GM19372 (cell line): ENCODE data around the gene SLC2A11.

Source experiments
- ATAC-seq: cut with Tn5 transposase; IDR thresholded peaks from one replicate; pipeline ENCODE4 v1.9.1; 2021; ENCODE audit warnings: mild to moderate bottlenecking, low read depth, moderate library complexity; ENCODE audit not compliant: unreplicated experiment

SLC2A11 gene, protein sequence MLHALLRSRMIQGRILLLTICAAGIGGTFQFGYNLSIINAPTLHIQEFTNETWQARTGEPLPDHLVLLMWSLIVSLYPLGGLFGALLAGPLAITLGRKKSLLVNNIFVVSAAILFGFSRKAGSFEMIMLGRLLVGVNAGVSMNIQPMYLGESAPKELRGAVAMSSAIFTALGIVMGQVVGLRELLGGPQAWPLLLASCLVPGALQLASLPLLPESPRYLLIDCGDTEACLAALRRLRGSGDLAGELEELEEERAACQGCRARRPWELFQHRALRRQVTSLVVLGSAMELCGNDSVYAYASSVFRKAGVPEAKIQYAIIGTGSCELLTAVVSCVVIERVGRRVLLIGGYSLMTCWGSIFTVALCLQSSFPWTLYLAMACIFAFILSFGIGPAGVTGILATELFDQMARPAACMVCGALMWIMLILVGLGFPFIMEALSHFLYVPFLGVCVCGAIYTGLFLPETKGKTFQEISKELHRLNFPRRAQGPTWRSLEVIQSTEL

DNA sequence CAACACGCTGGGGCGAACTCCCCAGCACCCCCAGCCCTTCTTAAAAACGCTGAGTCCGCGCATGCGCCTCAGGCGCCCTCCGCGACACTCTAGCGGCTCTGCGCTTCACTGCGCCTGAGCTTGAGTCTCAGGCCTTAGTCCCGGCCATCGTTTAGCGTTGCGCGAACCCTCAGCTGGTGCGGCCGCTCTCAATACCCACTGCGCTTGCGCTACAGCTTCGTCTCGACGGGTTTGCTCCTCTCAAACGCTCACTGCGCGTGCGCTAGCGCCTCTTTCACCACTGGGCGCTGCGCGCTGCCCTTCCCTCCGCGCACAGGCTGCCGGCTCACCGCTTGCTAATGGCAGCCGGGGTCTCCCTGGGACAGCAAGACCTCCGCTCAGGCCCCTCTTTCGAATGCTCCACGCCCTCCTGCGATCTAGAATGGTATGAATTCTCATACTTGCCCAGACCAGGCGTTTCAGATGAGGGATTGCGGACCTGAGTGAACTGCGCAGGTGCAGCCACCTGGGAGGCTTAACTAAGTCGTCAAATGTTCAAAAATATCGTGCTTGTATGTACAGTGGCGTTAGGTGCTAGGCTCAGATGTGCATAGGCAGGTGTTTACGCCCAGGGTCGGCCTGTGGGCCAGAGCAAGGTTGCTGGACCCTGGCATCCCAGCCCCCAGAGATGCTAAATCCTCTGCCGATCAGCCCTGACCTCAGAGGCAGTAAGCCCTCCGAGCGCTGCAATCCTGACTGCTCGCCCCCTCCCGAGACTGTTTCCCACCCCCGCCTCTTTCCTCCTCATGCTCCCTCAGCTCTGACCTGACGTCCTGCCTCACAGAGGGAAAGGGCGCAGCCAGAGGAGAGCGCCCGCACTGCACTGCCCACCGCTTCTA is at the start of gene SLC2A11:
SLC2A11 (plus strand) TSS at position 270 of the 878 bp plus-strand sequence; CDS start at position 395, 125 bp downstream.
- peak; percentile 94 for ATAC-seq

- no peak for ATAC-seq
These were observed 45.3 kb upstream of the SLC2A11 start for GRCh38 chr22:23812378-23812777.

GRCh38 chr22:23815541-23816155 is 42.0 kb upstream of the SLC2A11 start:
- no peak for ATAC-seq

DNA sequence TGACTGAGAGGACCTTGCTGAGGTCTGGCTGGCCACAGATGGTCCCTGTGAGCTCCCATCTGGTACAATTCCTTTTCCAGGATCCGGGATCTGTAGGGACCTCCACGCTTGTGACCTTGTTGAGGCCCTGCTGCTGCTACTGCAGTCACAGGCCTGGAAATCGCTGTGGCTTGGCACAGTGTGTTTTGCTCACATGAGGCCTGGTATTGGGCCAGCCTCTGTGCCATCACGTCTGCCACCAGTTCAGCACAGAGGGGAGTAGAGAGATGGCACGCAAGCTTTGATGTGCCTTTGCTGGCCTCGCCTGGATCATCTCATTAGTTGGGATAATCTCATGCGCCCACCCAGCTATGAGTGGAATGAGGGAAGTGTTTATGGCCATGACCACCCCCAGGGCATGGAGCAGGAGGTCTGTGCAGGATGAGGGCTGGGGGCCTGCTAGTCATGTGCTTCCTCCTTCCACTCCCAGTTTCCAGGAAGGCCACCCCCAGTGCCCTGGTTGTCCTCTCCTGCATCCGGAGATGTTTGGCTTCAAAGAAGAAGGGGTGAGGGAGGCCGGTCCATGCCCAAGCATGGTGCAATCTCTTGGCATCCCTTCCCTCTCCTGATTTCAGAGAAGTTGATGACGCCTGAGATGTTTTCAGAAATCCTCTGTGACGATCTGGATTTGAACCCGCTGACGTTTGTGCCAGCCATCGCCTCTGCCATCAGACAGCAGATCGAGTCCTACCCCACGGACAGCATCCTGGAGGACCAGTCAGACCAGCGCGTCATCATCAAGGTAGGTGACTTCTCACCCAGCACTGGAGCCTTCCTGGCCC is 41.3 kb upstream of the SLC2A11 start:
- no peak for ATAC-seq

DNA sequence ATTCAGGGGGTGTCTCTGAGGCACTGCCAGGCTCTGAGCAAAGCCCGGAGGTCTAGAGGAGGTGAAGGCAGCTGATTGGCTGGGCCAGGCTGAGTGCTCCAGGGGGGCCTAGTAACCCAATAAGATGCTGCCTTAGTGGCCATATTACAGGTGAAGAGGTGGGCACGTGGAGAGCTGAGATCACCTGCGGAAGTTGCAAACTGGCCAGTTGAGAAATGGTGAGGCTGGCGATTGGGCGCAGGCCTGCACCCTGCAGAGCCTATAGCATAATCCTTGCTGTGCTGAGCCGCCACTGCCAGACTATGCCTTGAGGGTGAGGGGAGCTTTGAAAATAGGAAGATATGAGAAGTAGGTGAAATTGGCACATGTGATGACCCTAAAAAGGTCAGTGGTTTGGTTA is 40.5 kb upstream of the SLC2A11 start:
- ATAC-seq = no peak

GRCh38 chr22:23818541-23818940 is 39.1 kb upstream of the SLC2A11 start:
- no peak for ATAC-seq

DNA sequence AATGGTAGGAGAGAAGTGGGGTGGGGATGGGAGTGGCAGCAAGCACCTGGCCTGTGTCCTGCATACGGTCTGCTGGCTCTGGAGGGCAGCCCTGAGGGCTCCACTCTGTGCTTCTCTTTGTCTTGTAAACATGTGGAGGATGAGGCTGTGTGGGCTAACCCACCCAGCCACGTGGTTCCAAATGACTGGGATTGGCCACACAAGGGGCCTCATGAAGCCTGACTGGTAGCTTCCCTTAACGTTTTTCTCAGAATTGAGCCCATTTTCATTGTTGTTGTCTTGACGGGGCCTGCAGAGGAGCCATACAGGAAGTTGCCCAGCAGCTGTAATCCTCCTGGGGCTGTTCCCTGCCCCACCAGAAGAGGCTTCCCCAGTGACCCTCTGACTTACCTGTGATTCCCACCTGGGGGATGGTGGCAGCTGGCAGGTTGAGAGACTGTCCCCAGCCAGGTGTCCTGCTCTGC is 36.9 kb upstream of the SLC2A11 start:
- ATAC-seq = no peak

DNA sequence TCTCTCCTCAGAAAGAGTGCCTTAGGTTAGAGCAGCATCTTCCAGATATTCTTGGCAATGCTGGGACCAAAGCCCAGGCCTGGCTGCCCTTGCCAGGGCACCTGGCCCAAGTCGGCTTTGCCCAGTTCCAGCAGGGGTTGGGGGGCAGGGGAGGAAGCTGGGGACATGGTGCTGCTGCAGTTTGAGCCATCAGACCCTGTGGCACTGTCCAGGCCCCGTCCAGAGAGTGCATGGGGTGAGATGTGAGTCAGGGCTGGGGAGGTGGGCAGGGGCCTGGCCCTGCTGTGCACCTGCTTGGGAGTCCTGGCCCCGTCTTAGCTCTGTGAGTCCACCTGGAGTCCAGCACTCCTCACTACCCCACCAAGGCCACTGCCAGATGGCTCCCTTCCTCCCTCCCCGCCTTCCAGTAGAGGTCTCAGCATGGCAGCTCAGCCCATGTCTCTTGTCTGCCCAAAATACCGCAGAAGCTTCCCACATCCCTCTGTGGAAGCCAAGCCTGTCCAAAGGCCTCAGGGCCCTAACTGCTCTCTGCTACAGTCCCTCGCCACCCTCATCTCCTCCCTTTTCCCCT is 35.5 kb upstream of the SLC2A11 start:
- ATAC-seq = no peak

GRCh38 chr22:23823331-23823791 is 34.3 kb upstream of the SLC2A11 start:
- ATAC-seq = no peak

- ATAC-seq = no peak
These were observed 33.0 kb upstream of the SLC2A11 start for GRCh38 chr22:23824476-23825245.

DNA sequence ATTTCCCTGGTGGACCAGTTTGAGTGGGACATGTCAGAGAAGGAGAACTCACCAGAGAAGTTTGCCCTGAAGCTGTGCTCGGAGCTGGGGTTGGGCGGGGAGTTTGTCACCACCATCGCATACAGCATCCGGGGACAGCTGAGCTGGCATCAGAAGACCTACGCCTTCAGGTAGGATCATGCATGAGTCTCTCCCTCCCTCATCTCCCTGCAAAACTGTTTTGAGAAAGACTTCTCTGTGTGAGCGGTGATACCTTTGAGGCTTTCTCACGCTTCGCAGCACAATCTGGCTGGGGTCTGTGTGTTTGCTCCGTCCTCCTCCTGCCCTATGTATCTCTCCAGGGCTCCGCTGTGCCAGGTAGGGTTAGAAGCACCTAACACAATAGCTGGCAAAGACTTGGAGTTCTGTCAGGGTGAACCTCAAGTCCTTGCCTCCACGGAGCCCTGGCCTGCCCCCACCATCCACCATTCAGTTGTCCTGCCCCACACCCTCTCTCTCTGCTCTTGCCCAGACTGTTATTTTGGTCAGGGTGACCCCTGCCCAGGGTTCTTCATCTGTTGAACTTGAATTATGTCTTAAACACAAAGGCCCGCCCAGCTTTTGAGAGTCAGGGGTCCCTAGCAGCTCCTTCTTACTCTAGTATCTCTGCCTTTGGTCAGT is 32.3 kb upstream of the SLC2A11 start:
- ATAC-seq = no peak

- no peak for ATAC-seq
These were observed 30.9 kb upstream of the SLC2A11 start for GRCh38 chr22:23826510-23827350.

GRCh38 chr22:23827351-23827995 is 30.2 kb upstream of the SLC2A11 start:
- ATAC-seq = no peak

GRCh38 chr22:23828800-23829680 is 28.6 kb upstream of the SLC2A11 start:
- no peak for ATAC-seq

DNA sequence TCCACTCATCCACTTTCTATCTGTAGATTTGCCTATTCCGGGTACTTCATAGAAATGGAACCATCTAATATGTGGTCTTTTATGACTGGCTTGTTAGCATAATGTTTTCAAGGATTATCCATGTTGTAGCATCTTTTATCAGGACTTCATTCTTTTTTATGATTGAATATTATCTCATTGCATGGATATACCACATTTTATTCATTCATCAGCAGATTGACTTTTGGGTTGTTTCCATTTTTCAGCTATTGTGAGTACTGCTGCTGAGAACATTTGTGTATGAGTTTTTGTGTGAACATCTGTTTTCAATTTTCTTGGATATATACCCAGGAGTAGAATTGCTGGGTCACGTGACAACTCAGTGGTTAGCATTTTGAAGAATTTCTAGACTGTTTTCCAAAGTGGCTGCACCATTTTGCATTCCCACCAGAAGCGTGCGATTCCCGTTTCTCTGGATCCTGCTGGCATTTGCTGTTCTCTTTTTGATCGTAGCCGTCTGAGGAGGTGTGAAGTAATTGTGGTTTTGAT is 27.8 kb upstream of the SLC2A11 start:
- no peak for ATAC-seq

GRCh38 chr22:23831261-23831660 is 26.4 kb upstream of the SLC2A11 start:
- ATAC-seq = no peak
